ENCODE measurements around the gene ATF7IP. TPM values are rescaled to one million over a fixed set of nuclear protein-coding genes. Genes with fewer than 3 reads are reported as not detected.

ATF7IP gene
- polyA plus RNA-seq, 1 experiment, result 26.6 TPM

- H3K4me3 ChIP-seq (ENCODE audit: low read depth, low read length), result no peak overlapping the region
- no peaks in the 10 kb centered on the region for H3K9me3 ChIP-seq (ENCODE audit: control insufficient read depth, insufficient read depth, low read length)
- no peak overlapping the region for H3K27ac ChIP-seq (ENCODE audit: low read depth, low read length)
- peak; percentile 55 for TF ChIP-seq CTCF (IDR thresholded peaks at IDR 0.05; ENCODE audit: low read depth, low read length)
- CTCF ChIA-PET, result interaction anchor here (0.5 to 3.3 kb wide), 16 partner anchors 8 to 231 kb away, joined by 3 to 40 read pairs (median 4); partner anchors contain the start of gene ATF7IP
- POLR2A ChIA-PET, result interaction anchor here (1.1 kb wide), 1 partner anchor 159 kb away, joined by 9 read pairs; no protein-coding TSS in a partner anchor
- peak; percentile 82 for DNase-seq (ENCODE audit: low read depth, low spot score)
- H3K27me3 ChIP-seq (ENCODE audit: control insufficient read depth, insufficient read depth, low read length), result no peaks in the 10 kb centered on the region
Measured at GRCh38 chr12:14416658-14417057, 51.2 kb downstream of the ATF7IP start.

GRCh38 chr12:14417715-14418114 lies 52.2 kb downstream of the ATF7IP start:
- no peak for TF ChIP-seq CTCF (IDR thresholded peaks at IDR 0.05; ENCODE audit: low read depth, low read length)
- no peak overlapping the region for H3K27ac ChIP-seq (ENCODE audit: low read depth, low read length)
- ChIA-PET POLR2A (interaction anchor here (1.0 to 1.2 kb wide), 2 partner anchors 52 to 160 kb away, joined by 5 to 9 read pairs; partner anchors contain the start of gene ATF7IP), CTCF (interaction anchor here (1.0 to 3.3 kb wide), 9 partner anchors 10 to 250 kb away, joined by 3 to 40 read pairs (median 4); partner anchors contain the start of gene ATF7IP)
- H3K4me3 ChIP-seq (ENCODE audit: low read depth, low read length), result no peak overlapping the region
- DNase-seq (ENCODE audit: low read depth, low spot score), result peak; percentile 76
- H3K9me3 ChIP-seq (ENCODE audit: control insufficient read depth, insufficient read depth, low read length), result no peaks in the 10 kb centered on the region
- no peaks in the 10 kb centered on the region for H3K27me3 ChIP-seq (ENCODE audit: control insufficient read depth, insufficient read depth, low read length)

- Histone ChIP-seq H3K4me3 (ENCODE audit: low read depth, low read length) (no peak overlapping the region), H3K27ac (ENCODE audit: low read depth, low read length) (no peak overlapping the region), H3K9me3 (ENCODE audit: control insufficient read depth, insufficient read depth, low read length) (no peaks in the 10 kb centered on the region), H3K27me3 (ENCODE audit: control insufficient read depth, insufficient read depth, low read length) (no peaks in the 10 kb centered on the region)
- DNase-seq (ENCODE audit: low read depth, low spot score), result no peak
- CTCF ChIA-PET, result interaction anchor here (1.0 to 3.3 kb wide), 7 partner anchors 11 to 251 kb away, joined by 3 to 40 read pairs (median 4); partner anchors contain the start of gene ATF7IP
- peak; percentile 34 for TF ChIP-seq CTCF (IDR thresholded peaks at IDR 0.05; ENCODE audit: low read depth, low read length)
- POLR2A ChIA-PET, result interaction anchor here (1.2 kb wide), 1 partner anchor 53 kb away, joined by 9 read pairs; the partner anchor contains the start of gene ATF7IP
Measured at GRCh38 chr12:14418451-14418890, 53.0 kb downstream of the ATF7IP start.

GRCh38 chr12:14422516-14423230 lies 57.2 kb downstream of the ATF7IP start:
- DNase-seq (ENCODE audit: low read depth, low spot score), result no peak
- Histone ChIP-seq H3K27ac (ENCODE audit: low read depth, low read length) (no peak overlapping the region), H3K4me3 (ENCODE audit: low read depth, low read length) (no peak overlapping the region), H3K27me3 (ENCODE audit: control insufficient read depth, insufficient read depth, low read length) (no peaks in the 10 kb centered on the region), H3K9me3 (ENCODE audit: control insufficient read depth, insufficient read depth, low read length) (no peaks in the 10 kb centered on the region)
- no peak for TF ChIP-seq CTCF (IDR thresholded peaks at IDR 0.05; ENCODE audit: low read depth, low read length)
- ChIA-PET CTCF (interaction anchor here (1.0 to 1.8 kb wide), 3 partner anchors 31 to 184 kb away, joined by 3 to 6 read pairs (median 5); no protein-coding TSS in a partner anchor), POLR2A (interaction anchor here (0.6 kb wide), 1 partner anchor 348 kb away, joined by 3 read pairs; a partner anchor contains a TSS)

DNA sequence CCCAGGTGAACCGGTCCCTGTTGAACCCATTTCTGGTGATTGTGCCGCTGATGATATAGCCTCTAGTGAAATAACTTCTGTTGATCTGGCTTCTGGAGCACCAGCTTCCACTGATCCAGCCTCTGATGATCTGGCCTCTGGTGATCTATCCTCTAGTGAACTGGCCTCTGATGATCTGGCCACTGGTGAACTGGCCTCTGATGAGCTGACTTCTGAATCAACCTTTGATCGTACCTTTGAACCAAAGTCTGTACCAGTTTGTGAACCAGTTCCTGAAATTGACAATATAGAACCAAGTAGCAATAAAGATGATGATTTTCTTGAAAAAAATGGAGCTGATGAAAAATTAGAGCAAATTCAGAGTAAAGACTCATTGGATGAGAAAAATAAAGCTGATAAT lies 59.1 kb downstream of the ATF7IP start:
- ChIA-PET CTCF (interaction anchor here (0.5 to 2.0 kb wide), 4 partner anchors 8 to 186 kb away, joined by 3 to 10 read pairs (median 4); no protein-coding TSS in a partner anchor), POLR2A (interaction anchor here (0.6 kb wide), 1 partner anchor 87 kb away, joined by 3 read pairs; no protein-coding TSS in a partner anchor)
- TF ChIP-seq CTCF (IDR thresholded peaks at IDR 0.05; ENCODE audit: low read depth, low read length), result no peak
- no peak overlapping the region for H3K27ac ChIP-seq (ENCODE audit: low read depth, low read length)
- DNase-seq (ENCODE audit: low read depth, low spot score), result no peak
- H3K4me3 ChIP-seq (ENCODE audit: low read depth, low read length), result no peak overlapping the region
- no peaks in the 10 kb centered on the region for H3K27me3 ChIP-seq (ENCODE audit: control insufficient read depth, insufficient read depth, low read length)
- no peaks in the 10 kb centered on the region for H3K9me3 ChIP-seq (ENCODE audit: control insufficient read depth, insufficient read depth, low read length)

All from AG04450 (cell line).